Sigmoid colon (tissue), 4 donors: ENCODE data around the gene TXNDC9.

Source experiments
- POLR2AphosphoS5 ChIP-seq, 4 donors: sonication (generic); formaldehyde crosslinking; IDR thresholded peaks; one replicate each; pipeline ENCODE4 v1.6.1; 2017; ENCODE audit warnings: antibody characterized with exemption in 4 of 4
- TF ChIP-seq, protein P1 (sequence below), 4 experiments: fragments of 450-650 bp in 3 of 4; fragments of 200-600 bp in 1 of 4; IDR thresholded peaks; one replicate each; pipeline ENCODE4 v1.5.1; 2016 to 2019; ENCODE audit warnings: antibody characterized with exemption in 4 of 4, mild to moderate bottlenecking in 3 of 4, moderate library complexity in 2 of 4

- TF ChIP-seq, protein P1, sequence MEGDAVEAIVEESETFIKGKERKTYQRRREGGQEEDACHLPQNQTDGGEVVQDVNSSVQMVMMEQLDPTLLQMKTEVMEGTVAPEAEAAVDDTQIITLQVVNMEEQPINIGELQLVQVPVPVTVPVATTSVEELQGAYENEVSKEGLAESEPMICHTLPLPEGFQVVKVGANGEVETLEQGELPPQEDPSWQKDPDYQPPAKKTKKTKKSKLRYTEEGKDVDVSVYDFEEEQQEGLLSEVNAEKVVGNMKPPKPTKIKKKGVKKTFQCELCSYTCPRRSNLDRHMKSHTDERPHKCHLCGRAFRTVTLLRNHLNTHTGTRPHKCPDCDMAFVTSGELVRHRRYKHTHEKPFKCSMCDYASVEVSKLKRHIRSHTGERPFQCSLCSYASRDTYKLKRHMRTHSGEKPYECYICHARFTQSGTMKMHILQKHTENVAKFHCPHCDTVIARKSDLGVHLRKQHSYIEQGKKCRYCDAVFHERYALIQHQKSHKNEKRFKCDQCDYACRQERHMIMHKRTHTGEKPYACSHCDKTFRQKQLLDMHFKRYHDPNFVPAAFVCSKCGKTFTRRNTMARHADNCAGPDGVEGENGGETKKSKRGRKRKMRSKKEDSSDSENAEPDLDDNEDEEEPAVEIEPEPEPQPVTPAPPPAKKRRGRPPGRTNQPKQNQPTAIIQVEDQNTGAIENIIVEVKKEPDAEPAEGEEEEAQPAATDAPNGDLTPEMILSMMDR (IDR thresholded peaks at IDR 0.05) = no peak
- TF ChIP-seq POLR2AphosphoS5 (IDR thresholded peaks at IDR 0.05) = no peak
Measured at GRCh38 chr2:99279969-99280695, 56.0 kb downstream of the TXNDC9 start.
